DND-41 (cell line): ENCODE data around the gene RNF26.

Experiments
- ATAC-seq: fragments of 200-7000 bp; cut with Tn5 transposase; 3 replicates; pipeline ENCODE4 v1.9.1; 2021; ENCODE audit warnings: low read depth; ENCODE audit not compliant: insufficient read depth
- DNase-seq: peaks from one replicate; pipeline ENCODE4 v3.0.0-alpha.2; 2020
- H2AFZ ChIP-seq: 2 replicates; pipeline ENCODE4 v1.6.0; 2012; ENCODE audit warnings: low read depth, low read length
- H3K27ac ChIP-seq: 2 replicates; pipeline ENCODE4 v1.5.1; 2012; ENCODE audit warnings: low read length, inconsistent platforms
- H3K27me3 ChIP-seq: fragments of 200-600 bp; sonication (generic); 2 replicates; pipeline ENCODE4 v1.6.0; 2012; ENCODE audit warnings: low read length, mild to moderate bottlenecking, inconsistent platforms; ENCODE audit not compliant: insufficient read depth, poor library complexity
- H3K36me3 ChIP-seq: 2 replicates; pipeline ENCODE4 v1.5.1; 2012; ENCODE audit warnings: low read length, inconsistent platforms; ENCODE audit not compliant: insufficient read depth
- H3K4me1 ChIP-seq: 2 replicates; pipeline ENCODE4 v1.5.1; 2012; ENCODE audit warnings: mild to moderate bottlenecking, low read length; ENCODE audit not compliant: insufficient read depth
- H3K4me2 ChIP-seq: 2 replicates; pipeline ENCODE4 v1.6.0; 2012; ENCODE audit warnings: mild to moderate bottlenecking, moderate library complexity, low read length, inconsistent platforms; ENCODE audit not compliant: insufficient read depth
- H3K4me3 ChIP-seq, 2 experiments: fragments of 200-600 bp in 1 of 2; shearing (Covaris generic) in 1 of 2; 2 replicates each; pipeline ENCODE4 v1.5.1; 2012 to 2016; ENCODE audit warnings: inconsistent platforms in 2 of 2, low read length in 2 of 2, mild to moderate bottlenecking in 2 of 2, low read depth in 1 of 2, moderate library complexity in 1 of 2
- H3K79me2 ChIP-seq: 2 replicates; pipeline ENCODE4 v1.6.0; 2012; ENCODE audit warnings: low read length, inconsistent platforms; ENCODE audit not compliant: insufficient read depth
- H3K9ac ChIP-seq: 2 replicates; pipeline ENCODE4 v1.6.0; 2012; ENCODE audit warnings: low read depth, mild to moderate bottlenecking, inconsistent platforms, low read length, moderate library complexity
- H3K9me3 ChIP-seq: 2 replicates; pipeline ENCODE4 v1.5.1; 2012; ENCODE audit warnings: low read length, moderate library complexity, mild to moderate bottlenecking, inconsistent platforms; ENCODE audit not compliant: insufficient read depth, severe bottlenecking
- H4K20me1 ChIP-seq: 2 replicates; pipeline ENCODE4 v1.6.0; 2012; ENCODE audit warnings: low read length; ENCODE audit not compliant: insufficient read depth
- EZH2 ChIP-seq: IDR thresholded peaks from 3 replicates; pipeline ENCODE4 v1.6.1; 2012; ENCODE audit warnings: borderline replicate concordance, low read depth, mild to moderate bottlenecking, moderate library complexity, low read length, inconsistent platforms; ENCODE audit not compliant: severe bottlenecking
- TF ChIP-seq, protein P1 (sequence below): IDR thresholded peaks from 2 replicates; pipeline ENCODE4 v1.5.1; 2012; ENCODE audit warnings: borderline replicate concordance, low read length, moderate library complexity, mild to moderate bottlenecking; ENCODE audit not compliant: poor library complexity, severe bottlenecking; ENCODE audit errors: extremely low read depth

The RNF26 gene

DNA sequence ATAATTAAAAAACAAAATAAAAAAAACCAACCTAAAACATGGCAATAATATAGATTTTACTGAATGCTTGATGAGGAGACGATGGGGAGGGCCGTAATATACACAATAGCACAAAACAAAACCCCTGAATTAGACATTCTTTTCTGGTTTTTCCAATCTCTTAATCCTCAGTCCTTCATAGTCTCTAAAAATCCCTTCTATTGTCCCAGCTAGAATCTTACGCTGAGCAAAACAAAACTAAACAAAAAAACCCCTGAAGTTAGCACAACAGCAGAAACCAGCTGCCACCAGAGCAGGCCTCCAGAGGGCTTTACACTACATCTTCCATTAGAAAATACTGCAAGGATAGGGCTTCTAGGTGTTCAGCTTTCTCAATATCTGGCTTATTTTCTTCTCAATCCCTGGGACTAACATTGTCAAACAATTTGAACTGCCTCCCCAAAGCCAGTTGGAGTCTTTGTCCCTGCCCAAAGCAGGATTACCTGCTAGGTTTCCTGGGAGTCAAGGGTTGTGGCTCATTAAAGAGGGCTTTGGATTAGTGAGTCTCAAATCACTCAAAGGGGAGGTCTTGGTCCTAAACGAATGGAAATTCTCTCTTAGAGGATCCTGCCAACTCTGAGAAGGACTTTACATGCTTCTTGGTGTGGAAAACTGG lies 2.1 kb upstream of the RNF26 start:
- Histone ChIP-seq H2AFZ (peak overlapping the region; percentile 38), H4K20me1 (peaks cover 9% of the 10 kb centered on the region; the same call in 1 of the 2 replicates), H3K79me2 (peaks cover 27% of the 10 kb centered on the region), H3K4me3 (no peak overlapping the region), H3K4me1 (peaks cover 32% of the 10 kb centered on the region), H3K9ac (no peak overlapping the region), H3K27ac (no peak overlapping the region), H3K9me3 (no peaks in the 10 kb centered on the region), H3K36me3 (peaks cover 20% of the 10 kb centered on the region), H3K27me3 (peaks cover 6% of the 10 kb centered on the region), H3K4me2 (no peak overlapping the region)
- DNase-seq (no peak), ATAC-seq (no peak)
- TF ChIP-seq, protein P1, sequence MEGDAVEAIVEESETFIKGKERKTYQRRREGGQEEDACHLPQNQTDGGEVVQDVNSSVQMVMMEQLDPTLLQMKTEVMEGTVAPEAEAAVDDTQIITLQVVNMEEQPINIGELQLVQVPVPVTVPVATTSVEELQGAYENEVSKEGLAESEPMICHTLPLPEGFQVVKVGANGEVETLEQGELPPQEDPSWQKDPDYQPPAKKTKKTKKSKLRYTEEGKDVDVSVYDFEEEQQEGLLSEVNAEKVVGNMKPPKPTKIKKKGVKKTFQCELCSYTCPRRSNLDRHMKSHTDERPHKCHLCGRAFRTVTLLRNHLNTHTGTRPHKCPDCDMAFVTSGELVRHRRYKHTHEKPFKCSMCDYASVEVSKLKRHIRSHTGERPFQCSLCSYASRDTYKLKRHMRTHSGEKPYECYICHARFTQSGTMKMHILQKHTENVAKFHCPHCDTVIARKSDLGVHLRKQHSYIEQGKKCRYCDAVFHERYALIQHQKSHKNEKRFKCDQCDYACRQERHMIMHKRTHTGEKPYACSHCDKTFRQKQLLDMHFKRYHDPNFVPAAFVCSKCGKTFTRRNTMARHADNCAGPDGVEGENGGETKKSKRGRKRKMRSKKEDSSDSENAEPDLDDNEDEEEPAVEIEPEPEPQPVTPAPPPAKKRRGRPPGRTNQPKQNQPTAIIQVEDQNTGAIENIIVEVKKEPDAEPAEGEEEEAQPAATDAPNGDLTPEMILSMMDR, result no peak
- no peak for TF ChIP-seq EZH2

DNA sequence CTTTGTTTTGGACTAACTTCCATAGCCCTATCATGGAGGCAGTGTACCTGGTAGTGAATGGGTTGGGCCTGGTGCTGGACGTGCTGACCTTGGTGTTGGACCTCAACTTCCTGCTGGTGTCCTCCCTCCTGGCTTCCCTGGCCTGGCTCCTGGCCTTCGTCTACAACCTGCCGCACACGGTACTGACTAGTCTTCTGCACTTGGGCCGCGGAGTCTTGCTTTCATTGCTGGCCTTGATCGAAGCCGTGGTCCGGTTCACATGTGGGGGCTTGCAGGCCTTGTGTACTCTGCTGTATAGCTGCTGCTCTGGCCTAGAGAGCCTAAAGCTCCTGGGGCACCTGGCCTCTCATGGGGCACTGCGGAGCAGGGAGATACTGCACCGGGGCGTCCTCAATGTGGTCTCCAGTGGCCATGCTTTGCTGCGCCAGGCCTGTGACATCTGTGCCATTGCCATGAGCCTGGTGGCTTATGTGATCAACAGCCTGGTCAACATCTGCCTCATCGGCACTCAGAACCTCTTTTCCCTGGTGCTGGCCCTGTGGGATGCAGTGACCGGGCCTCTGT lies 846 bp downstream of the RNF26 start:
- H3K9me3 ChIP-seq, result no peaks in the 10 kb centered on the region
- peaks cover 41% of the 10 kb centered on the region for H3K4me1 ChIP-seq
- peaks cover 29% of the 10 kb centered on the region for H3K36me3 ChIP-seq
- no peak for ATAC-seq
- no peak for DNase-seq
- H3K4me3 ChIP-seq, result peak overlapping the region; percentile 39 to 80
- peaks cover 32% of the 10 kb centered on the region for H3K79me2 ChIP-seq
- peaks cover 9% of the 10 kb centered on the region; the same call in 1 of the 2 replicates for H4K20me1 ChIP-seq
- H3K4me2 ChIP-seq, result peak overlapping the region; percentile 96
- no peaks in the 10 kb centered on the region for H3K27me3 ChIP-seq
- TF ChIP-seq, protein P1, result no peak
- TF ChIP-seq EZH2, result no peak
- peak overlapping the region; percentile 80 for H3K27ac ChIP-seq
- H3K9ac ChIP-seq, result peak overlapping the region; percentile 81
- H2AFZ ChIP-seq, result peak overlapping the region; percentile 60; the same call in 1 of the 2 replicates

DNA sequence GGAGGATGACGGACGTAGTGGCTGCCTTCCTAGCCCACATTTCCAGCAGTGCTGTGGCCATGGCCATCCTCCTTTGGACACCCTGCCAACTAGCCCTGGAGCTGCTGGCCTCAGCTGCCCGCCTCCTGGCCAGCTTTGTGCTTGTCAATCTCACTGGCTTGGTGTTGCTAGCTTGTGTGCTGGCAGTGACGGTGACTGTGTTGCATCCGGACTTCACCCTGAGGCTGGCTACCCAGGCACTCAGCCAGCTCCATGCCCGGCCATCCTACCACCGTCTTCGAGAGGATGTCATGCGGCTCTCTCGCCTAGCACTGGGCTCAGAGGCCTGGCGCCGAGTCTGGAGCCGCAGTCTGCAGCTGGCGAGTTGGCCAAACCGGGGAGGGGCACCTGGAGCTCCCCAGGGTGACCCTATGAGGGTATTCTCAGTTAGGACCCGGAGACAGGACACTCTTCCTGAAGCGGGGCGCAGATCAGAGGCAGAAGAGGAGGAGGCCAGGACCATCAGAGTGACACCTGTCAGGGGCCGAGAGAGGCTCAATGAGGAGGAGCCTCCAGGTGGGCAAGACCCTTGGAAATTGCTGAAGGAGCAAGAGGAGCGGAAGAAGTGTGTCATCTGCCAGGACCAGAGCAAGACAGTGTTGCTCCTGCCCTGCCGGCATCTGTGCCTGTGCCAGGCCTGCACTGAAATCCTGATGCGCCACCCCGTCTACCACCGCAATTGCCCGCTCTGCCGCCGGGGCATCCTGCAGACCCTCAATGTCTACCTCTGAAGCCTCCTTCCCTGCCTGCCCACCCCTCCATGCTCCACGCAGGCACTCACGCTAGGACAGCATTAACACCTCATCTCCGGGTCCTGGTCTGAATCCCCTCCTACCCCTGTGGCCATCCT lies 1.6 kb downstream of the RNF26 start:
- H3K4me1 ChIP-seq, result peaks cover 41% of the 10 kb centered on the region

More for the DNA sequence above, 1.6 kb downstream of the RNF26 start:
- peaks cover 9% of the 10 kb centered on the region; the same call in 1 of the 2 replicates for H4K20me1 ChIP-seq
- no peaks in the 10 kb centered on the region for H3K9me3 ChIP-seq
- no peak overlapping the region for H2AFZ ChIP-seq
- peak overlapping the region in 1 of 2 experiments; percentile 80; a peak in 3 of 4 replicates for H3K4me3 ChIP-seq
- TF ChIP-seq, protein P1, result no peak
- no peak for TF ChIP-seq EZH2
- DNase-seq (no peak), ATAC-seq (no peak)
- H3K27me3 ChIP-seq, result no peaks in the 10 kb centered on the region
- peak overlapping the region; percentile 81; the same call in 1 of the 2 replicates for H3K9ac ChIP-seq
- H3K27ac ChIP-seq, result peak overlapping the region; percentile 80; the same call in 1 of the 2 replicates
- peaks cover 29% of the 10 kb centered on the region for H3K36me3 ChIP-seq
- H3K4me2 ChIP-seq, result peak overlapping the region; percentile 96
- peaks cover 32% of the 10 kb centered on the region for H3K79me2 ChIP-seq
